Activated CD4-positive, alpha-beta T cell treated with anti-CD3 and anti-CD28 coated beads, Interleukin-2, amount 50 U/mL, for 16 hours (primary cell): ENCODE results near the gene IKZF5.

ENCODE experiments used
- DNase-seq: peaks from one replicate; pipeline ENCODE4 v3.0.0-alpha.2; 2020

IKZF5 gene

GRCh38 chr10:122980209-122981065 lies 28.2 kb downstream of the IKZF5 start, which contains the start of gene PSTK:
Gene PSTK, plus strand, starts transcription at chr10:122980401. Its CDS starts 79 bp downstream, at chr10:122980480.
- peak; percentile 93 for DNase-seq

GRCh38 chr10:122974543-122975064 lies 34.0 kb downstream of the IKZF5 start:
- DNase-seq, result no peak

GRCh38 chr10:122974023-122974422 lies 34.6 kb downstream of the IKZF5 start:
- DNase-seq, result no peak

GRCh38 chr10:122968698-122969097 lies 39.9 kb downstream of the IKZF5 start:
- DNase-seq, result no peak

- DNase-seq, result no peak
These were observed 41.7 kb downstream of the IKZF5 start for GRCh38 chr10:122966879-122967278.

- DNase-seq, result no peak
These were observed 46.2 kb downstream of the IKZF5 start for GRCh38 chr10:122962405-122962804.

- DNase-seq, result no peak
These were observed 51.1 kb downstream of the IKZF5 start for GRCh38 chr10:122957474-122957873.

- DNase-seq, result no peak
These were observed 52.7 kb downstream of the IKZF5 start for GRCh38 chr10:122955892-122956291.

GRCh38 chr10:122954731-122955050 lies 53.9 kb downstream of the IKZF5 start:
- no peak for DNase-seq

- peak; percentile 98 for DNase-seq
These were observed 54.5 kb downstream of the IKZF5 start, which contains the start of gene C10orf88 for GRCh38 chr10:122953902-122954730. Gene C10orf88, minus strand, starts transcription at chr10:122954227. Its CDS starts 49 bp downstream, at chr10:122954178.

- DNase-seq, result no peak
These were observed 59.3 kb downstream of the IKZF5 start for GRCh38 chr10:122949296-122949695.
